GM23338 (cell line): ENCODE measurements around the gene TMCO4. TPM values are rescaled to one million over a fixed set of nuclear protein-coding genes. Genes with fewer than 3 reads are reported as not detected.

Experiments
- ATAC-seq: fragments of 200-7000 bp; cut with Tn5 transposase; 3 replicates; pipeline ENCODE4 v1.9.1; 2020
- DNase-seq: peaks from one replicate; pipeline ENCODE4 v3.0.0-alpha.2; 2015; ENCODE audit warnings: low spot score
- H2AFZ ChIP-seq: fragments of 200-600 bp; sonication (generic); 2 replicates; pipeline ENCODE4 v1.8.0; 2016; ENCODE audit warnings: antibody characterized with exemption, mild to moderate bottlenecking, moderate library complexity
- H3F3A ChIP-seq: fragments of 200-600 bp; sonication (generic); replicated peaks from 2 replicates; pipeline ENCODE4 v1.8.0; 2017; ENCODE audit warnings: antibody characterized with exemption, mixed run types, low read depth
- H3K27ac ChIP-seq: fragments of 200-600 bp; sonication (generic); 2 replicates; pipeline ENCODE4 v1.6.1; 2016; ENCODE audit warnings: low read depth
- H3K27me3 ChIP-seq: fragments of 200-600 bp; sonication (generic); 2 replicates; pipeline ENCODE4 v1.8.0; 2016; ENCODE audit warnings: mild to moderate bottlenecking, mixed run types, moderate library complexity; ENCODE audit not compliant: insufficient read depth
- H3K36me3 ChIP-seq: fragments of 200-600 bp; sonication (generic); 2 replicates; pipeline ENCODE4 v1.8.0; 2016; ENCODE audit warnings: mild to moderate bottlenecking; ENCODE audit not compliant: insufficient read depth
- H3K4me1 ChIP-seq: fragments of 200-600 bp; sonication (generic); 2 replicates; pipeline ENCODE4 v1.8.0; 2016; ENCODE audit warnings: mild to moderate bottlenecking, moderate library complexity; ENCODE audit not compliant: insufficient read depth
- H3K4me2 ChIP-seq: fragments of 200-600 bp; sonication (generic); 2 replicates; pipeline ENCODE4 v1.7.1; 2017; ENCODE audit warnings: mixed run types
- H3K4me3 ChIP-seq: fragments of 200-600 bp; sonication (generic); 2 replicates; pipeline ENCODE4 v1.6.1; 2016; ENCODE audit warnings: mixed run types
- H3K79me2 ChIP-seq: fragments of 200-600 bp; sonication (generic); replicated peaks from 2 replicates; pipeline ENCODE4 v1.8.0; 2017; ENCODE audit warnings: mild to moderate bottlenecking; ENCODE audit not compliant: insufficient read depth
- H3K9me2 ChIP-seq: fragments of 200-600 bp; sonication (generic); 2 replicates; pipeline ENCODE4 v1.8.0; 2017; ENCODE audit not compliant: insufficient read depth
- H4K20me1 ChIP-seq: fragments of 200-600 bp; sonication (generic); replicated peaks from 2 replicates; pipeline ENCODE4 v1.8.0; 2017; ENCODE audit warnings: mild to moderate bottlenecking; ENCODE audit not compliant: insufficient read depth
- H3K27ac Mint-ChIP-seq: 2 replicates; pipeline ENCODE4 v1.8.0; 2020; ENCODE audit warnings: inconsistent platforms, mild to moderate bottlenecking, moderate library complexity, mixed read lengths
- H3K27me3 Mint-ChIP-seq: 3 replicates; pipeline ENCODE4 v1.8.0; 2022; ENCODE audit warnings: low read depth, mild to moderate bottlenecking, moderate library complexity, mixed read lengths, inconsistent platforms; ENCODE audit not compliant: insufficient read depth, poor library complexity
- H3K36me3 Mint-ChIP-seq: 3 replicates; pipeline ENCODE4 v1.8.0; 2021; ENCODE audit warnings: low read depth, mild to moderate bottlenecking, inconsistent platforms, moderate library complexity, mixed read lengths
- H3K4me1 Mint-ChIP-seq: 3 replicates; pipeline ENCODE4 v1.8.0; 2020; ENCODE audit warnings: mild to moderate bottlenecking, inconsistent platforms, mixed read lengths
- H3K4me3 Mint-ChIP-seq: 3 replicates; pipeline ENCODE4 v1.8.0; 2021; ENCODE audit warnings: moderate library complexity, mild to moderate bottlenecking, inconsistent platforms, mixed read lengths
- H3K9me3 Mint-ChIP-seq: 3 replicates; pipeline ENCODE4 v1.8.0; 2020; ENCODE audit warnings: moderate library complexity, mild to moderate bottlenecking, inconsistent platforms, mixed read lengths
- CREB1 ChIP-seq: fragments of 250-450 bp; sonication (Bioruptor Pico); IDR thresholded peaks from 2 replicates; pipeline ENCODE4 v1.5.0; 2020; ENCODE audit warnings: low read depth, mild to moderate bottlenecking, moderate library complexity
- EZH2phosphoT487 ChIP-seq: fragments of 200-600 bp; sonication (generic); IDR thresholded peaks from one replicate; pipeline ENCODE4 v1.8.1; 2018; ENCODE audit warnings: antibody characterized with exemption; ENCODE audit not compliant: unreplicated experiment
- NANOG ChIP-seq: IDR thresholded peaks from 2 replicates; pipeline ENCODE4 v1.6.1; 2016; ENCODE audit warnings: antibody characterized with exemption, borderline replicate concordance
- POLR2AphosphoS5 ChIP-seq: IDR thresholded peaks from 2 replicates; pipeline ENCODE4 v1.6.1; 2016; ENCODE audit warnings: antibody characterized with exemption, low read depth
- STAT1 ChIP-seq: IDR thresholded peaks from one replicate; pipeline ENCODE4 v1.6.1; 2016; ENCODE audit warnings: antibody characterized with exemption; ENCODE audit not compliant: unreplicated experiment
- ZNF114 ChIP-seq: fragments of 250-450 bp; sonication (Bioruptor Pico); IDR thresholded peaks from 2 replicates; pipeline ENCODE4 v1.5.0; 2020; ENCODE audit warnings: mild to moderate bottlenecking, moderate library complexity
- ZNF331 ChIP-seq: fragments of 250-450 bp; sonication (Bioruptor Pico); IDR thresholded peaks from 2 replicates; pipeline ENCODE4 v1.5.0; 2020; ENCODE audit warnings: low read depth, mild to moderate bottlenecking, moderate library complexity
- polyA plus RNA-seq: library from polyadenylated mRNA; unstranded; fragments of >200 nt; fragmentation: Nextera tagmentation; extraction: Ambion mirVana; gene quantifications from 2 replicates; pipeline ENCODE4 v1.2.1, GENCODE V29; 2016
- total RNA-seq: library from RNA; depleted of rRNA; stranded (reverse); fragments of >200 nt; shearing (Covaris generic); gene quantifications from 2 replicates; pipeline ENCODE4 v1.2.3, GENCODE V29; 2014
- TF ChIP-seq, protein P1 (sequence below): IDR thresholded peaks from 2 replicates; pipeline ENCODE4 v1.6.1; 2016; ENCODE audit warnings: antibody characterized with exemption
- TF ChIP-seq, protein P2 (sequence below), 2 experiments: fragments of 200-600 bp in 1 of 2; sonication (generic) in 1 of 2; conservative IDR thresholded peaks; 2 replicates each; pipeline versions ENCODE4 v1.5.1 to v1.6.1; 2016 to 2017; ENCODE audit warnings: antibody characterized with exemption in 2 of 2, low read depth in 2 of 2, mild to moderate bottlenecking in 2 of 2, moderate library complexity in 1 of 2

Gene TMCO4
- total and polyA plus RNA-seq, 2 experiments from 2014 or later = 2.6 to 6.9 TPM

GRCh38 chr1:19700079-19700777, 99.5 kb downstream of the TMCO4 start (continued):
- TF ChIP-seq ZNF331 (CRISPR knock-in tag) (no peak), NANOG (no peak), POLR2AphosphoS5 (no peak), CREB1 (no peak), ZNF114 (no peak), STAT1 (no peak), EZH2phosphoT487 (no peak)
- TF ChIP-seq, protein P1, sequence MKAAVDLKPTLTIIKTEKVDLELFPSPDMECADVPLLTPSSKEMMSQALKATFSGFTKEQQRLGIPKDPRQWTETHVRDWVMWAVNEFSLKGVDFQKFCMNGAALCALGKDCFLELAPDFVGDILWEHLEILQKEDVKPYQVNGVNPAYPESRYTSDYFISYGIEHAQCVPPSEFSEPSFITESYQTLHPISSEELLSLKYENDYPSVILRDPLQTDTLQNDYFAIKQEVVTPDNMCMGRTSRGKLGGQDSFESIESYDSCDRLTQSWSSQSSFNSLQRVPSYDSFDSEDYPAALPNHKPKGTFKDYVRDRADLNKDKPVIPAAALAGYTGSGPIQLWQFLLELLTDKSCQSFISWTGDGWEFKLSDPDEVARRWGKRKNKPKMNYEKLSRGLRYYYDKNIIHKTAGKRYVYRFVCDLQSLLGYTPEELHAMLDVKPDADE = no peak
- TF ChIP-seq, protein P2, sequence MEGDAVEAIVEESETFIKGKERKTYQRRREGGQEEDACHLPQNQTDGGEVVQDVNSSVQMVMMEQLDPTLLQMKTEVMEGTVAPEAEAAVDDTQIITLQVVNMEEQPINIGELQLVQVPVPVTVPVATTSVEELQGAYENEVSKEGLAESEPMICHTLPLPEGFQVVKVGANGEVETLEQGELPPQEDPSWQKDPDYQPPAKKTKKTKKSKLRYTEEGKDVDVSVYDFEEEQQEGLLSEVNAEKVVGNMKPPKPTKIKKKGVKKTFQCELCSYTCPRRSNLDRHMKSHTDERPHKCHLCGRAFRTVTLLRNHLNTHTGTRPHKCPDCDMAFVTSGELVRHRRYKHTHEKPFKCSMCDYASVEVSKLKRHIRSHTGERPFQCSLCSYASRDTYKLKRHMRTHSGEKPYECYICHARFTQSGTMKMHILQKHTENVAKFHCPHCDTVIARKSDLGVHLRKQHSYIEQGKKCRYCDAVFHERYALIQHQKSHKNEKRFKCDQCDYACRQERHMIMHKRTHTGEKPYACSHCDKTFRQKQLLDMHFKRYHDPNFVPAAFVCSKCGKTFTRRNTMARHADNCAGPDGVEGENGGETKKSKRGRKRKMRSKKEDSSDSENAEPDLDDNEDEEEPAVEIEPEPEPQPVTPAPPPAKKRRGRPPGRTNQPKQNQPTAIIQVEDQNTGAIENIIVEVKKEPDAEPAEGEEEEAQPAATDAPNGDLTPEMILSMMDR (conservative IDR thresholded peaks at IDR 0.05; ENCODE audit: low read depth in 2 of 2) = no peak

- Histone ChIP-seq H3K36me3 (no peaks in the 10 kb centered on the region), H3K27me3 (no peaks in the 10 kb centered on the region), H3K4me1 (no peaks in the 10 kb centered on the region), H3K4me3 (no peak overlapping the region), H3K79me2 (no peaks in the 10 kb centered on the region), H3K9me2 (no peaks in the 10 kb centered on the region), H3K27ac (no peak overlapping the region), H3F3A (no peaks in the 10 kb centered on the region), H3K4me2 (no peak overlapping the region), H4K20me1 (no peaks in the 10 kb centered on the region), H2AFZ (no peak overlapping the region)
- DNase-seq = no peak
- TF ChIP-seq, protein P2 (conservative IDR thresholded peaks at IDR 0.05; ENCODE audit: low read depth in 2 of 2) = no peak
- TF ChIP-seq, protein P1 = no peak
- Mint-ChIP-seq H3K36me3 (no peaks in the 10 kb centered on the region), H3K27ac (no peak overlapping the region), H3K27me3 (peaks cover 7% of the 10 kb centered on the region), H3K4me3 (no peak overlapping the region), H3K4me1 (no peaks in the 10 kb centered on the region), H3K9me3 (no peaks in the 10 kb centered on the region)
- ATAC-seq = no peak
Measured at GRCh38 chr1:19698181-19698580, 101.5 kb downstream of the TMCO4 start.
